ENCODE measurements around the gene ADAMTS2. TPM values are rescaled to one million over a fixed set of nuclear protein-coding genes. Genes with fewer than 3 reads are reported as not detected.

ADAMTS2 gene
- total RNA-seq, 1 experiment from 2014 or later, result 3.9 TPM

DNA sequence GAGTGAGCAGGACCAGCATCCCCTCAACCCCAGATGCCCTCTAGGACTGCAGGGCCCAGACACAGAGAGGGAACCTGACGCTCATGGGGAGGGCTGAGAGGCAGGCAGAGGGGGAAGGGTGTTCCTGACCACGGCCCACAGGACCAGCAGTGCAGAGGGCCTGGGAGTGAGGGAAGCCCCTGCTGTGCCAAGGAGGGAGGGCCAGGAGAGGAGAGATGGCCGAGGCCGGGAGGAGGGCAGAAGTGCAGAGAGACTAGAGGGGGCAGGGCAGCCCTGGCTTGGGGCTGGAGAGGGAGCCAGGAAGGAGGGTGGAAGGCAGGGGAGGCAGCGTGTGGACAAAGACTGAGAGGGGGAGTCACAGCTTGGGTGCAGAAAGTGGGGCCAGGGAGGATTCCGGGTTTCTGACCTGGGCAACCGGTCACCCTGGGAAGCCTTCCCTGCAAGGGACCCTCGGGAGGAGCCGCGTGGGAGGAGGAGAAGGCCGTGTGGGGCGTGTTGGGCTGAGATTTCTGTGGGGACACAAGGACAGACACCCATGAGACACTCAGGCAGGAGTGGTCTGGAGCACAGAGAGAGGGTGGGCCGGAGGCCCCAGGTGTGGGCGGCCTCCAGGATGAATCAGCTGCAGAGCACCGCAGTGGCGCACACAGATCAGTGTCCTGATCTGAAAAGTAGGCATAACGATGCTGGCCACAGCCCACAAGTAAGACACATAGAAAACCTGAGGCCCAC lies 117.5 kb downstream of the ADAMTS2 start (continued):
- TF ChIP-seq, protein P1, sequence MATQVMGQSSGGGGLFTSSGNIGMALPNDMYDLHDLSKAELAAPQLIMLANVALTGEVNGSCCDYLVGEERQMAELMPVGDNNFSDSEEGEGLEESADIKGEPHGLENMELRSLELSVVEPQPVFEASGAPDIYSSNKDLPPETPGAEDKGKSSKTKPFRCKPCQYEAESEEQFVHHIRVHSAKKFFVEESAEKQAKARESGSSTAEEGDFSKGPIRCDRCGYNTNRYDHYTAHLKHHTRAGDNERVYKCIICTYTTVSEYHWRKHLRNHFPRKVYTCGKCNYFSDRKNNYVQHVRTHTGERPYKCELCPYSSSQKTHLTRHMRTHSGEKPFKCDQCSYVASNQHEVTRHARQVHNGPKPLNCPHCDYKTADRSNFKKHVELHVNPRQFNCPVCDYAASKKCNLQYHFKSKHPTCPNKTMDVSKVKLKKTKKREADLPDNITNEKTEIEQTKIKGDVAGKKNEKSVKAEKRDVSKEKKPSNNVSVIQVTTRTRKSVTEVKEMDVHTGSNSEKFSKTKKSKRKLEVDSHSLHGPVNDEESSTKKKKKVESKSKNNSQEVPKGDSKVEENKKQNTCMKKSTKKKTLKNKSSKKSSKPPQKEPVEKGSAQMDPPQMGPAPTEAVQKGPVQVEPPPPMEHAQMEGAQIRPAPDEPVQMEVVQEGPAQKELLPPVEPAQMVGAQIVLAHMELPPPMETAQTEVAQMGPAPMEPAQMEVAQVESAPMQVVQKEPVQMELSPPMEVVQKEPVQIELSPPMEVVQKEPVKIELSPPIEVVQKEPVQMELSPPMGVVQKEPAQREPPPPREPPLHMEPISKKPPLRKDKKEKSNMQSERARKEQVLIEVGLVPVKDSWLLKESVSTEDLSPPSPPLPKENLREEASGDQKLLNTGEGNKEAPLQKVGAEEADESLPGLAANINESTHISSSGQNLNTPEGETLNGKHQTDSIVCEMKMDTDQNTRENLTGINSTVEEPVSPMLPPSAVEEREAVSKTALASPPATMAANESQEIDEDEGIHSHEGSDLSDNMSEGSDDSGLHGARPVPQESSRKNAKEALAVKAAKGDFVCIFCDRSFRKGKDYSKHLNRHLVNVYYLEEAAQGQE (IDR thresholded peaks at IDR 0.05; ENCODE audit: low read depth), result no peak
- TF ChIP-seq POLR2AphosphoS5 (IDR thresholded peaks at IDR 0.05; ENCODE audit: low read depth, low read length) (no peak), EZH2 (IDR thresholded peaks at IDR 0.05) (no peak), RAD21 (IDR thresholded peaks at IDR 0.05; ENCODE audit: low read depth) (no peak), CBX3 (IDR thresholded peaks at IDR 0.05; ENCODE audit: low read depth) (no peak), TCF7L2 (IDR thresholded peaks at IDR 0.05; ENCODE audit: borderline replicate concordance, extremely low read depth, insufficient read depth, insufficient read length) (no peak), SP1 (IDR thresholded peaks at IDR 0.05; ENCODE audit: low read depth) (no peak), SRF (IDR thresholded peaks at IDR 0.05; ENCODE audit: low read depth) (no peak), YY1 (IDR thresholded peaks at IDR 0.05; ENCODE audit: extremely low read depth, insufficient replicate concordance, low read depth, low read length) (no peak), ELF1 (IDR thresholded peaks at IDR 0.05; ENCODE audit: borderline replicate concordance, low read depth) (no peak), JUND (IDR thresholded peaks at IDR 0.05) (no peak)

GRCh38 chr5:179227229-179227579 lies 118.1 kb downstream of the ADAMTS2 start:
- DNase-seq (ENCODE audit: low read depth, low spot score) (no peak), ATAC-seq (no peak)
- Histone ChIP-seq H3K4me2 (ENCODE audit: low read length) (no peak overlapping the region), H3K4me1 (ENCODE audit: control insufficient read depth in 1 of 2, insufficient read depth in 2 of 2, low read length in 2 of 2) (no peaks in the 10 kb centered on the region), H3K36me3 (ENCODE audit: control insufficient read depth in 1 of 2, insufficient read depth in 2 of 2, low read length in 2 of 2) (no peaks in the 10 kb centered on the region), H4K20me1 (ENCODE audit: insufficient read depth) (no peaks in the 10 kb centered on the region), H3K4me3 (replicated peaks in 1 of 2; ENCODE audit: low read depth in 1 of 2, low read length in 2 of 2) (no peak overlapping the region), H3K27me3 (ENCODE audit: insufficient read depth, low read length) (no peaks in the 10 kb centered on the region), H3K9me3 (ENCODE audit: control insufficient read depth in 1 of 2, insufficient read depth in 1 of 2, low read depth in 1 of 2, low read length in 2 of 2) (no peaks in the 10 kb centered on the region), H3K9me2 (ENCODE audit: insufficient read depth) (no peaks in the 10 kb centered on the region), H3K9ac (ENCODE audit: low read length) (no peak overlapping the region), H3K27ac (ENCODE audit: low read depth, low read length) (no peak overlapping the region), H3K79me2 (ENCODE audit: insufficient read depth, low read length) (no peaks in the 10 kb centered on the region), H2AFZ (ENCODE audit: low read depth, low read length, poor library complexity, severe bottlenecking) (no peak overlapping the region)
- no TSS peak for BruUV-seq (replicated peaks)
- RAD21 ChIA-PET (ENCODE audit: low non-redundant PET in 1 of 2, low total read pairs in 2 of 2, uncharacterized antibody in 2 of 2, unreplicated experiment in 2 of 2), result no interaction called here
- CTCF ChIA-PET, result no interaction called here
- intact Hi-C loops (cut with micrococcal nuclease), result no loop called here
- POLR2A ChIA-PET, result no interaction called here
- TF ChIP-seq RAD21 (IDR thresholded peaks at IDR 0.05; ENCODE audit: low read depth) (no peak), EGR1 (IDR thresholded peaks at IDR 0.05; ENCODE audit: low read depth) (no peak), ELF1 (IDR thresholded peaks at IDR 0.05; ENCODE audit: borderline replicate concordance, low read depth) (no peak), EZH2phosphoT487 (IDR thresholded peaks at IDR 0.05; ENCODE audit: borderline replicate concordance) (no peak), ZFX (IDR thresholded peaks at IDR 0.05) (no peak), ZNF274 (IDR thresholded peaks at IDR 0.05; ENCODE audit: low read depth, low read length) (no peak), POLR2AphosphoS5 (IDR thresholded peaks at IDR 0.05; ENCODE audit: low read depth, low read length) (no peak), SIN3A (IDR thresholded peaks at IDR 0.05; ENCODE audit: low read depth) (no peak), CBX3 (IDR thresholded peaks at IDR 0.05; ENCODE audit: low read depth) (no peak), SP1 (IDR thresholded peaks at IDR 0.05; ENCODE audit: low read depth) (no peak)
- TF ChIP-seq, protein P2, sequence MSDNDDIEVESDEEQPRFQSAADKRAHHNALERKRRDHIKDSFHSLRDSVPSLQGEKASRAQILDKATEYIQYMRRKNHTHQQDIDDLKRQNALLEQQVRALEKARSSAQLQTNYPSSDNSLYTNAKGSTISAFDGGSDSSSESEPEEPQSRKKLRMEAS (IDR thresholded peaks at IDR 0.05), result no peak
- TF ChIP-seq, protein P1 (IDR thresholded peaks at IDR 0.05; ENCODE audit: low read depth), result no peak

Data from HCT116 (cell line).